ENCODE results near the gene ABCC4. TPM values are rescaled to one million over a fixed set of nuclear protein-coding genes. Genes with fewer than 3 reads are reported as not detected.
A peak's percentile ranks its signal among the peaks of the same experiment; 100 is the strongest.

The ABCC4 gene
- total and polyA plus RNA-seq, 9 donors = 1.9 to 4.9 (median 3.2) TPM

- no peak overlapping the region for H3K27ac ChIP-seq (ENCODE audit: low read length)
- H3K4me1 ChIP-seq (ENCODE audit: control insufficient read depth, insufficient read depth, low read length) = peaks cover 4% of the 10 kb centered on the region
- no peak overlapping the region for H3K4me3 ChIP-seq (ENCODE audit: low read length)
- no peaks in the 10 kb centered on the region for H3K36me3 ChIP-seq (ENCODE audit: control insufficient read depth, insufficient read depth, low read length)
- H3K27me3 ChIP-seq (ENCODE audit: control insufficient read depth, insufficient read depth, low read length) = no peaks in the 10 kb centered on the region
- peak; percentile 72 for DNase-seq
- WGBS (ENCODE audit: insufficient coverage) = 39% methylated on average over 5 of the region's 9 CpGs
- no peaks in the 10 kb centered on the region for H3K9me3 ChIP-seq (replicated peaks; ENCODE audit: control insufficient read depth, low read depth, low read length)
Observed at GRCh38 chr13:95191821-95192563, 109.3 kb downstream of the ABCC4 start.

GRCh38 chr13:95188128-95188527 lies 113.1 kb downstream of the ABCC4 start:
- H3K4me3 ChIP-seq (ENCODE audit: low read length) = no peak overlapping the region
- peaks cover 4% of the 10 kb centered on the region for H3K4me1 ChIP-seq (ENCODE audit: control insufficient read depth, insufficient read depth, low read length)
- WGBS (ENCODE audit: insufficient coverage) = no CpG with 5 or more reads among the region's 7 CpGs
- no peaks in the 10 kb centered on the region for H3K27me3 ChIP-seq (ENCODE audit: control insufficient read depth, insufficient read depth, low read length)
- no peak overlapping the region for H3K27ac ChIP-seq (ENCODE audit: low read length)
- no peaks in the 10 kb centered on the region for H3K9me3 ChIP-seq (replicated peaks; ENCODE audit: control insufficient read depth, low read depth, low read length)
- no peak for DNase-seq
- H3K36me3 ChIP-seq (ENCODE audit: control insufficient read depth, insufficient read depth, low read length) = no peaks in the 10 kb centered on the region

GRCh38 chr13:95185851-95186250 lies 115.4 kb downstream of the ABCC4 start:
- 87% methylated on average over 3 of the region's 5 CpGs for WGBS (ENCODE audit: insufficient coverage)
- Histone ChIP-seq H3K4me1 (ENCODE audit: control insufficient read depth, insufficient read depth, low read length) (no peaks in the 10 kb centered on the region), H3K27me3 (ENCODE audit: control insufficient read depth, insufficient read depth, low read length) (no peaks in the 10 kb centered on the region), H3K27ac (ENCODE audit: low read length) (no peak overlapping the region), H3K36me3 (ENCODE audit: control insufficient read depth, insufficient read depth, low read length) (no peaks in the 10 kb centered on the region), H3K9me3 (replicated peaks; ENCODE audit: control insufficient read depth, low read depth, low read length) (no peaks in the 10 kb centered on the region), H3K4me3 (ENCODE audit: low read length) (no peak overlapping the region)
- peak; percentile 16 for DNase-seq

GRCh38 chr13:95185311-95185710 lies 115.9 kb downstream of the ABCC4 start:
- H3K4me3 ChIP-seq (ENCODE audit: low read length) = no peak overlapping the region
- H3K36me3 ChIP-seq (ENCODE audit: control insufficient read depth, insufficient read depth, low read length) = no peaks in the 10 kb centered on the region
- H3K4me1 ChIP-seq (ENCODE audit: control insufficient read depth, insufficient read depth, low read length) = no peaks in the 10 kb centered on the region
- no peaks in the 10 kb centered on the region for H3K9me3 ChIP-seq (replicated peaks; ENCODE audit: control insufficient read depth, low read depth, low read length)
- no peaks in the 10 kb centered on the region for H3K27me3 ChIP-seq (ENCODE audit: control insufficient read depth, insufficient read depth, low read length)
- DNase-seq = no peak
- 78% methylated on average over 2 of the region's 3 CpGs for WGBS (ENCODE audit: insufficient coverage)
- no peak overlapping the region for H3K27ac ChIP-seq (ENCODE audit: low read length)

GRCh38 chr13:95184317-95184716 lies 116.9 kb downstream of the ABCC4 start:
- Histone ChIP-seq H3K27me3 (ENCODE audit: control insufficient read depth, insufficient read depth, low read length) (no peaks in the 10 kb centered on the region), H3K36me3 (ENCODE audit: control insufficient read depth, insufficient read depth, low read length) (no peaks in the 10 kb centered on the region), H3K27ac (ENCODE audit: low read length) (no peak overlapping the region), H3K4me3 (ENCODE audit: low read length) (no peak overlapping the region), H3K9me3 (replicated peaks; ENCODE audit: control insufficient read depth, low read depth, low read length) (no peaks in the 10 kb centered on the region), H3K4me1 (ENCODE audit: control insufficient read depth, insufficient read depth, low read length) (no peaks in the 10 kb centered on the region)
- no peak for DNase-seq

- WGBS (ENCODE audit: insufficient coverage) = no CpG with 5 or more reads among the region's 5 CpGs
- no peaks in the 10 kb centered on the region for H3K36me3 ChIP-seq (ENCODE audit: control insufficient read depth, insufficient read depth, low read length)
Observed at GRCh38 chr13:95182570-95183265, 118.5 kb downstream of the ABCC4 start.

GRCh38 chr13:95181586-95181985 lies 119.7 kb downstream of the ABCC4 start:
- DNase-seq = no peak
- Histone ChIP-seq H3K36me3 (ENCODE audit: control insufficient read depth, insufficient read depth, low read length) (peaks cover under 1% of the 10 kb centered on the region), H3K4me1 (ENCODE audit: control insufficient read depth, insufficient read depth, low read length) (no peaks in the 10 kb centered on the region), H3K27me3 (ENCODE audit: control insufficient read depth, insufficient read depth, low read length) (no peaks in the 10 kb centered on the region), H3K4me3 (ENCODE audit: low read length) (no peak overlapping the region), H3K9me3 (replicated peaks; ENCODE audit: control insufficient read depth, low read depth, low read length) (no peaks in the 10 kb centered on the region), H3K27ac (ENCODE audit: low read length) (no peak overlapping the region)
- WGBS (ENCODE audit: insufficient coverage) = 90% methylated on average over 2 of the region's 2 CpGs

More at GRCh38 chr13:95182570-95183265, 118.5 kb downstream of the ABCC4 start:
- no peaks in the 10 kb centered on the region for H3K4me1 ChIP-seq (ENCODE audit: control insufficient read depth, insufficient read depth, low read length)
- no peak overlapping the region for H3K4me3 ChIP-seq (ENCODE audit: low read length)
- DNase-seq = no peak
- H3K27ac ChIP-seq (ENCODE audit: low read length) = no peak overlapping the region
- no peaks in the 10 kb centered on the region for H3K9me3 ChIP-seq (replicated peaks; ENCODE audit: control insufficient read depth, low read depth, low read length)
- no peaks in the 10 kb centered on the region for H3K27me3 ChIP-seq (ENCODE audit: control insufficient read depth, insufficient read depth, low read length)

- Histone ChIP-seq H3K4me3 (ENCODE audit: low read length) (no peak overlapping the region), H3K9me3 (replicated peaks; ENCODE audit: control insufficient read depth, low read depth, low read length) (no peaks in the 10 kb centered on the region), H3K27me3 (ENCODE audit: control insufficient read depth, insufficient read depth, low read length) (no peaks in the 10 kb centered on the region), H3K27ac (ENCODE audit: low read length) (no peak overlapping the region), H3K36me3 (ENCODE audit: control insufficient read depth, insufficient read depth, low read length) (peaks cover 3% of the 10 kb centered on the region), H3K4me1 (ENCODE audit: control insufficient read depth, insufficient read depth, low read length) (no peaks in the 10 kb centered on the region)
- peak; percentile 25 for DNase-seq
- WGBS (ENCODE audit: insufficient coverage) = 78% methylated on average over 4 of the region's 5 CpGs
Observed at GRCh38 chr13:95180513-95181245, 120.6 kb downstream of the ABCC4 start.

GRCh38 chr13:95176611-95177259 lies 124.5 kb downstream of the ABCC4 start:
- 89% methylated on average over 3 of the region's 5 CpGs for WGBS (ENCODE audit: insufficient coverage)
- Histone ChIP-seq H3K36me3 (ENCODE audit: control insufficient read depth, insufficient read depth, low read length) (peaks cover 3% of the 10 kb centered on the region), H3K4me1 (ENCODE audit: control insufficient read depth, insufficient read depth, low read length) (no peaks in the 10 kb centered on the region), H3K27ac (ENCODE audit: low read length) (no peak overlapping the region), H3K9me3 (replicated peaks; ENCODE audit: control insufficient read depth, low read depth, low read length) (no peaks in the 10 kb centered on the region), H3K4me3 (ENCODE audit: low read length) (no peak overlapping the region), H3K27me3 (ENCODE audit: control insufficient read depth, insufficient read depth, low read length) (no peaks in the 10 kb centered on the region)
- no peak for DNase-seq

GRCh38 chr13:95174517-95174916 lies 126.7 kb downstream of the ABCC4 start:
- H3K27ac ChIP-seq (ENCODE audit: low read length) = no peak overlapping the region
- peaks cover 3% of the 10 kb centered on the region for H3K36me3 ChIP-seq (ENCODE audit: control insufficient read depth, insufficient read depth, low read length)
- no peaks in the 10 kb centered on the region for H3K27me3 ChIP-seq (ENCODE audit: control insufficient read depth, insufficient read depth, low read length)
- no peaks in the 10 kb centered on the region for H3K9me3 ChIP-seq (replicated peaks; ENCODE audit: control insufficient read depth, low read depth, low read length)
- H3K4me3 ChIP-seq (ENCODE audit: low read length) = no peak overlapping the region
- no CpG with 5 or more reads among the region's 14 CpGs for WGBS (ENCODE audit: insufficient coverage)
- DNase-seq = no peak
- H3K4me1 ChIP-seq (ENCODE audit: control insufficient read depth, insufficient read depth, low read length) = no peaks in the 10 kb centered on the region

All from muscle of leg (tissue), 11 donors.